HG02623 (cell line): ENCODE data around the gene AGAP3.

Source experiments
- ATAC-seq: cut with Tn5 transposase; IDR thresholded peaks from one replicate; pipeline ENCODE4 v1.9.1; 2021; ENCODE audit warnings: moderate library complexity; ENCODE audit not compliant: unreplicated experiment

Gene AGAP3

GRCh38 chr7:151134743-151135524 is 48.7 kb downstream of the AGAP3 start:
- ATAC-seq = no peak

- ATAC-seq = no peak
Measured at GRCh38 chr7:151135525-151135845, 49.2 kb downstream of the AGAP3 start.

DNA sequence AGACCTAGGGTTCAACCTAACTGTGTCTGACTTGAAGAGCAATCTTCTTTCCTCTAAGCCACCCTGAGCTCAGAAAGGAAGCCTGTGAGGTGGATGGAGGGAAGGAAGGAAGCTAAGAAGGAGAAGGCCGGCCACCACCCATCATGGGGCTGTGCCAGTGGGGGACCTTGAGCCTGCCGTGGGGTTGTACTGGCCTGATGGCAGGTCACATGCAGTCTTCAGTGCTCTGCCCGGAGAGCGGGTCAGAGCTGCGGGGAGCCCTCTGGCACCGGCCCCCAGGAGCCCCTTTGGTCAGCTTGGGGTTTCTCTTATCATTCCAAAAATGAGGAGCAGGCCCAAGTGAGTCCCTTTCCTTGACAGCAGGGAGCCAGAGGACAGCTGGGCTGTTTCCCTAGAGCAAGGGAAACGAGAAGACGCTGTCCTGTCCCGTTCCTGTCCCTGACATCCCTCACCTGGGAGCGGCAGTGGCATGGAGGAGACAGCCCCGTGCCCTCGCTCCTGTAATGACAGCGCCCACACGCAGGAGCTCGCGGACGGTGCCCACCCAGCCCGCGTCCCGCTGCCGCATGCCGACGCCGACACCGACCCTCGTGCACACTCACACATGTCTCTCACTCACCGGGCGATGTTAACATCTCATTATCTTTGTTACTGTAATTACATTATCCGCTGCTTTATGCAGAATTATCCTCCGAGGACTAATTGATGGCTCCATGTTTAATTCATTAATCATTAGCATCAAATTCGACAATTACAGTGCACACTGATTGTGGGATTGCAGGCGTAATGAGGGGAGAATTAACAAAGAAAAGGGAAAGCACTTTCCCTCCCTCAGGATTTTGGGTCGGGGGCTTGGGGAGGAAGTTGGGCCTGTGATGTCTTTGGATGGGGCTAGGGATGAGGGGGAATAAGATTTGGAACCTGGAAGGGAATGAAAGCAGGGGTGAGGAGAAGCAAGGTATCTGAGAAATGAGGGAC is 49.9 kb downstream of the AGAP3 start:
- ATAC-seq = no peak

- ATAC-seq = no peak
Measured at GRCh38 chr7:151137076-151137675, 50.9 kb downstream of the AGAP3 start.

DNA sequence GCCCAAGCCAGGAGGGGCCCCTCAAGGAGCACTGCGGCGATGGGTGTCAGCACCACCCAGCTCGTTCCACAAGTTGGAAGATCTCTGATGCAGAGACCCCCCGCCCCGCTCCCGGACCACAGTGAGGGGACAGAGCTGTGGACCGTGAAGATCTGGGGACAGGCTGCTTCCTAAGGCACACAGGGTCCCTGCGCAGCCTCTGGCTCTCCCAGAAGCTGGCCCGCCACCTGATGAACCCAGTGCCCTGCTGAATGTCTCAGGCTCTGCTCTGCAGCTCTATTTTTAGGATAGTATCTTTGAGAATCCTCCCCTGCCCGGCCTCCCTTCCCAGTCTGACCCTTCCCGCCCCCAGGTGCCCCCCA is 51.5 kb downstream of the AGAP3 start:
- ATAC-seq = no peak

GRCh38 chr7:151138153-151138851 is 52.0 kb downstream of the AGAP3 start:
- no peak for ATAC-seq

DNA sequence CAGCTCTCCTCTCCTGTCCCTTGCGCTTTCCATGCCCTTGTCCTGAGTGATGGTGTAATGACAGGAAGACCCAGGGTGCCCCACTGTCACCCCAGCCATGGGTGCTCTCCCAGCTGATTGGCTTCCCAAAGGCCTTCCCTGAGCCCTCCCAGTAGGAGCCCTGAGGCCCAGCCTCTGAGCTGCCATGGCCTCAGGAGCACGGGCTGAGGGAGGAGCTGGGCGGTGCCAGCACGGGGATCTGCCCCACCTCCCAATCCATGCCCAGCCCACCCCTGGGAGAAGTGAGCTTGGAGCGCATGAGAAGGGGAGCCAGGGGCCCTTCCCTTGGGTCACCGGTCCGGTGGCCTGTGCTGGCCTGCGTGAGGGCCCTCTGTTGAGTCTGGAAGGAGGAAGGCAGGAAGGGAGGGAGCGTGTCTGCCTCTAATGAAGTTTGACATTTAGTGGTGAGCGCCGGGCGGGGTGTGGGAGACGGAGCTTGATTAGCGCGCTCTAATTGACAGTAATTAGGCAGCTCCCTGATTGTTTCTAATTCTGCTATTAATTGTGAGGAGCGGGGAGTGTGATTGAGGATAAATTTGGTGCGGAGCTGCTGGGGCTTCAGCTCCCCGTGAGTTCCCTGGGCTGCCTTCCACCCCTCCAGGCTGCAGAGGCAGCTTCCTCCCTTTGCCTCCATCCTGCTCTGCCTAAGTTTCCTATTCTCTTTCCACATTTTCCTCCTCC is 53.0 kb downstream of the AGAP3 start:
- no peak for ATAC-seq

GRCh38 chr7:151139791-151140190 is 53.5 kb downstream of the AGAP3 start:
- no peak for ATAC-seq

DNA sequence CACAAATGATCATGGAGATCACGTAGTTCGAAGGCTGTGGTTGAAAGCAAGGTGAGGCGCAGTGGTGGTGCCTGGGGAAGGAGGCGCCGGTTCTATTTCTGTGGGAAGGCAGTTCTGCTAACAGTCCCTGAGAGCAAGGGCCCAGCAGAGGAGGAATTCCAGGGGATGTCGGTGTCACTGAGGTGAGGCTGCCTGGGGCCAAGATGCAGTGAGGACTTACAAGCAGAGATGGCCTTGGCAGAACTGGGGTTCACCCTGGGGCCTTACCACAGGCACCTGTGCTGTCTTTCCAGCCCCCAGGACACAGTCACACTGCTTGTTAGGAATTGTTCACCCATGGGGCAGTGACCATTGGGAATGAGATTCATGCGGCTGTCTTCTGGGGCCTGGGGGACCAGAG is 54.6 kb downstream of the AGAP3 start:
- ATAC-seq = no peak

GRCh38 chr7:151141311-151141854 is 55.1 kb downstream of the AGAP3 start:
- no peak for ATAC-seq

GRCh38 chr7:151141855-151142685 is 55.8 kb downstream of the AGAP3 start:
- no peak for ATAC-seq

- ATAC-seq = no peak
Measured at GRCh38 chr7:151142686-151143040, 56.4 kb downstream of the AGAP3 start.

DNA sequence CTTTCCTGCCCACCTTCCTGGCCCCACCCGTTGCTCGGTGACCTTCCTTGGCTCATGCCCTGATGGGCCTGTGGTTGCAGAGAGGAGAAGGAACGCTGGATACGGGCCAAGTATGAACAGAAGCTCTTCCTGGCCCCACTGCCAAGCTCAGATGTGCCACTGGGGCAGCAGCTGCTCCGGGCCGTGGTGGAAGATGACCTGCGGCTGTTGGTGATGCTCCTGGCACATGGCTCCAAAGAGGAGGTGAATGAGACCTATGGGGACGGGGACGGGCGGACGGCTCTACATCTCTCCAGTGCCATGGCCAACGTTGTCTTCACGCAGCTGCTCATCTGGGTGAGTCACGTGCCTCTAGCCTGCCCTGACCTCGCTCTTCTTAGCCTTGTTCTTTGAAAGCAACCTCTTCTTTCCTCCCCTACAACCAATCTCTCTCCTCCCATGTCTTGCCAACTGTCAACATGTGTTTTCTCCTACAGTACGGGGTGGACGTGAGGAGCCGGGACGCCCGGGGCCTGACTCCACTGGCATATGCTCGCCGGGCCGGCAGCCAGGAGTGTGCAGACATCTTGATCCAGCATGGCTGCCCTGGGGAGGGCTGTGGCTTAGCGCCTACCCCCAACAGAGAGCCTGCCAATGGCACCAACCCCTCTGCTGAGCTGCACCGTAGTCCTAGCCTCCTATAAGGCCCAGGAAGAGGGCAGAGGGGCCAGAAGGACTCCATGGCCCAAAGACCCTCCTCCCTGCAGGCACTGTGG is 57.2 kb downstream of the AGAP3 start:
- no peak for ATAC-seq

DNA sequence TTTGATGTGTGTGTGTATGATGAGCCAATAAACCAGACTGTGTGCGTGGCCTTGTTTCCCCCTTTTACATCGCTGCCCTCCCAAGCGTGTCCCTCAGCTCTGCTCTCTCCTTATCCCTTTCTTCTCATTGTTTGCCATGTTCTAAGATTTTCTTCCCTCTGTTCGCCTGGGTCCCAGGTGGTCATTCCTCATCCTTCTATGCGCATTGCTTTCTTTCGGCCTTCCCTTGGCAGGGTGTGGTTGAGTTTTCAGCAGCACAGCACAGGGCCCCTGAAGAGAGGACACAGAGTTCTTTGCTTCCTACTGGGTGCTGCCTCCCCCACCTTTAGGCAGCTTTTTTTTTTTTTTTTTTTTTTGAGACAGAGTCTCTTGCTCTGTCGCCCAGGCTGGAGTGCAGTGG is 58.1 kb downstream of the AGAP3 start:
- no peak for ATAC-seq

DNA sequence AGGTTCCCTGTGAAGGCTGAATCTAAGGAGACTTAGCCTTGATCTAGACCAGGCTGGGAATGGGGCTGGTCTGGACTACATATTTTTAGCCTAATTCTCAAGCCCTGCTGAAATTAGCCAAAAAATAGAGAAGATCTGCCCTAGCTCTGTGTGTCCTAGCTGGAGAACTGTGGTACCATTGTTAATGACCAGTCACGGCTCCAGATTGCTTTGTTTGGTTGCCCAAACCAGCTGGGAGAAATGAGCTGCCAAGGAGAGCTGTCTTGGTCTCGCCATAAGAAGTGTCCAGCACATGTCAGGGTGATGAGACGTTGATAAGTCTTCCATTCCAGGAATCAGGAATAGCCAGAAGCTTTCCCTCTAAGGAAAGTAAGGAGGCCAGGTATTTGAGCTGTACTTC is 60.5 kb downstream of the AGAP3 start:
- no peak for ATAC-seq

DNA sequence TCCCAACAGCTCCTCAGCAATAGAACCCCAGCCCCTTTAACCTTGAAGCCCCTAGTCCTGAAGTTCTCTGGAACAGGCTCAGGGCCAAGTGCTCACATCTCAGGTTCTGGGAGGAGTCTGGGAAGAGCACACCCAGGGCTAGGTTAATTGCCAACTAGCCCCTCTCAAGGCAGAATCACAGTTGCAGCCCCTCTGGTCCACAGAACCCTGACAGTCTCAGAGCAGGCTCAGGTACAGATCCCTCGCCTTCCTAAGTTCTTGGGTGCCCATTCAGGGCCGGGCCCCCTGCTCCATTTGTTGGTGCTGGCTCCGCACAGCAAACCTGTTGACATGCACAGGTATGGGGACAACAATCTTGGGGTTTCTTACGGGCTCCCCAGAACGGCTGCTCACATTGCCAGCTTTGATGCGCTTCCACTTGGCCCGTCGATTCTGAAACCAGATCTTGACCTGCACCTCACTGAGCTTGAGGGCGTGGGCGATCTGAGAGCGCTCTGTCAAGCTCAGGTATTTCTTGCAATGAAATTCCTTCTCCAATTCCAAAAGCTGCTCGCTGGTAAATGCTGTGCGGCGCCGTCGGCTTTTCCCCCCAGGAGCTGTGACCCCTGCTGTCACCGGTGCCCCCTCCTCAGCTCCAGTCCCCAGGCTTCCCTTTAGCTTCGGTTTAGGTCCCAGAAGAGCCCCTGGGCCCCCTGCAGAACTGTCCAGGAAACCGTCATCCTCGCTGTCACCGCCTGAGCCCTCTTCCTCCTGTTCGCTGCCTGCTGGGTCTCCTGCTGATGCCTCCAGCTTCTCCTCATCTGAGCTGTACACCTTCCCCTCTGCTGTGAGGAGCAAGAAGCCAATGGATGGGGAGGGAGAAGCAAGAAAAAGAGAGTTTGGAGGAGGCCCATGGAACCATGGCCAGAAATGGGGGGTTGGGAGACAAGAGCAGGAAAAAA is 62.3 kb downstream of the AGAP3 start:
- ATAC-seq = no peak

DNA sequence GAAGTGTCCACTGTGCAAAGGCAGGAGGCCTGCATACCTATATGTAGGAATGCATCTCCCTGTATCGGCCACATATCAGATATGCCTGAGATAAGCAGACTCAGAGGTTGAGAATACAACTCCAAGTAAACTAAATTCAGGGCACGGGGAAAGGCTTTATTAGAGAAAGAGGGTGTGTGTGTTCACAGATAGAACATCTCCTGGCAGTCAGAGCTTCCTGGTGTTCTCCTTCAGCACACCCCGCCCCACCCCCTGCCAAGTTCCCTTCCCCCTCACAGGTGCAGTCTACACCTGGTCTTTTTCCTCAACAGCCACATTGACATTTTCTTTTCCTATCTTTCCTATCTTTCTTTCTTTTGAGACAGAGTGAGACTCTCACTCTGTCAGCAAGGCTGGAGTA is 64.1 kb downstream of the AGAP3 start:
- ATAC-seq = no peak
